Measurements from ENCODE around the gene CFAP100. TPM values are rescaled to one million over a fixed set of nuclear protein-coding genes. Genes with fewer than 3 reads are reported as not detected.

CFAP100 gene
- total and polyA plus RNA-seq, 9 donors = 0.20 to 1.2 (median 0.38) TPM; not detected in 3

Other genes starting within 250 kb of the CFAP100 start
- gene ALDH1L1, start 214.3 kb upstream of the CFAP100 start, total RNA-seq = 0.18 TPM
- gene ALDH1L1, start 214.3 kb upstream of the CFAP100 start, polyA plus RNA-seq (ENCODE audit: insufficient read depth in 1 of 8, insufficient read length in 8 of 8, low replicate concordance in 1 of 8) = 1 to 10 TPM in 1 of 8 donors, under 1 TPM in 7; 0.07 to 1.6 (median 0.21) TPM
- gene KLF15, start 37.5 kb upstream of the CFAP100 start, total RNA-seq = 1.6 TPM
- gene KLF15, start 37.5 kb upstream of the CFAP100 start, polyA plus RNA-seq (ENCODE audit: insufficient read depth in 1 of 8, insufficient read length in 8 of 8, low replicate concordance in 1 of 8) = 1 to 10 TPM in 3 of 8 donors, under 1 TPM in 5; 0.64 to 2.1 (median 0.89) TPM
- gene ZXDC, start 81.0 kb downstream of the CFAP100 start, total RNA-seq = 18.4 TPM
- 10 to 100 TPM; 19.5 to 27.4 (median 22.7) TPM for gene ZXDC, start 81.0 kb downstream of the CFAP100 start, polyA plus RNA-seq (ENCODE audit: insufficient read depth in 1 of 8, insufficient read length in 8 of 8, low replicate concordance in 1 of 8)
- gene UROC1, start 122.9 kb downstream of the CFAP100 start, total RNA-seq = 0.04 TPM
- under 1 TPM in 5 of 8 donors, not detected in 3; 0.06 to 0.15 (median 0.10) TPM for gene UROC1, start 122.9 kb downstream of the CFAP100 start, polyA plus RNA-seq (ENCODE audit: insufficient read depth in 1 of 8, insufficient read length in 8 of 8, low replicate concordance in 1 of 8)
- 0.18 TPM for gene CHST13, start 129.2 kb downstream of the CFAP100 start, total RNA-seq
- 1 to 10 TPM in 1 of 8 donors, under 1 TPM in 6, not detected in 1; 0.10 to 2.4 (median 0.29) TPM for gene CHST13, start 129.2 kb downstream of the CFAP100 start, polyA plus RNA-seq (ENCODE audit: insufficient read depth in 1 of 8, insufficient read length in 8 of 8, low replicate concordance in 1 of 8)
- gene C3orf22, start 164.0 kb downstream of the CFAP100 start, total RNA-seq = 0.04 TPM
- under 1 TPM in 1 of 8 donors, not detected in 7; 0.35 TPM for gene C3orf22, start 164.0 kb downstream of the CFAP100 start, polyA plus RNA-seq (ENCODE audit: insufficient read depth in 1 of 8, insufficient read length in 8 of 8, low replicate concordance in 1 of 8)

Data from muscle of leg (tissue), 9 donors.